Fibroblast of peridontal ligament (primary cell): ENCODE data around the gene RABAC1.

Experiments used
- DNase-seq: peaks from one replicate; pipeline ENCODE4 v3.0.0-alpha.2; 2010; ENCODE audit errors: extremely low read depth

Gene RABAC1

GRCh38 chr19:41928754-41929535, 30.2 kb downstream of the RABAC1 start:
- DNase-seq: no peak

- no peak for DNase-seq
These were observed 30.9 kb downstream of the RABAC1 start, which contains the start of gene ERFL for GRCh38 chr19:41928221-41928683. ERFL (minus strand) TSS chr19:41928449; CDS start chr19:41912919, 15,530 bp downstream.

- DNase-seq: no peak
These were observed 31.5 kb downstream of the RABAC1 start for GRCh38 chr19:41927497-41928192.

- DNase-seq: no peak
These were observed 32.2 kb downstream of the RABAC1 start for GRCh38 chr19:41926763-41927496.

GRCh38 chr19:41926028-41926762, 32.9 kb downstream of the RABAC1 start:
- DNase-seq: no peak

- no peak for DNase-seq
These were observed 33.7 kb downstream of the RABAC1 start for GRCh38 chr19:41925208-41926003.

- DNase-seq: no peak
These were observed 34.7 kb downstream of the RABAC1 start for GRCh38 chr19:41924151-41925145.

- DNase-seq: no peak
These were observed 35.9 kb downstream of the RABAC1 start for GRCh38 chr19:41923045-41923788.

GRCh38 chr19:41922585-41922984, 36.5 kb downstream of the RABAC1 start:
- no peak for DNase-seq

GRCh38 chr19:41921577-41922576, 37.2 kb downstream of the RABAC1 start:
- DNase-seq: no peak

GRCh38 chr19:41920882-41921576, 38.1 kb downstream of the RABAC1 start:
- DNase-seq: no peak

GRCh38 chr19:41919948-41920712, 39.0 kb downstream of the RABAC1 start:
- DNase-seq: no peak

- no peak for DNase-seq
These were observed 40.4 kb downstream of the RABAC1 start for GRCh38 chr19:41918653-41919244.

- no peak for DNase-seq
These were observed 41.0 kb downstream of the RABAC1 start for GRCh38 chr19:41918095-41918494.

GRCh38 chr19:41917676-41918075, 41.4 kb downstream of the RABAC1 start:
- no peak for DNase-seq
